ENCODE results near the gene ZNF460.

DNA sequence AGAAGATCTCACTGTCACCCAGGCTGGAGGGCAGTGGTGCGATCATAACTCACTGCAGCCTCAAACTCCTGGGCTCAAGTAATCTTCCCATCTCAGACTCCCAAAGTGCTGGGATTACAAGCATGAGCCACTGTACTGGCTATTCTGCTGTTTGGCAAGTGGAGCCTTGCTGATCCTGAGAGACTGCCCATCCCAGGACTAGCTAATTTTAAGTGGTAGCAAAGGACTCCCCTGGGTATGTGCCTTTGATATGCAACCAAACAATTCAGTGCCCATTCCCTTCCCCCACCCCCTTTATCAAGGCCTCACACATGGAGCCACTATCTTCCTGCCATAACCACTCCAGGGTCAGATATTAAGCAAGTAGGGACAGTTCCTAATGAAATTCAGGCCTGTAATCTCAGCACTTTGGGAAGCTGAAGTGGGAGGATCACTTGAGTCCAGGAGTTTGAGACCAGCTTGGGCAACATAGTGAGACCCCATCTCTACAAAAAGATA lies 17.0 kb upstream of the ZNF460 start:
- TF ChIP-seq, protein P1, sequence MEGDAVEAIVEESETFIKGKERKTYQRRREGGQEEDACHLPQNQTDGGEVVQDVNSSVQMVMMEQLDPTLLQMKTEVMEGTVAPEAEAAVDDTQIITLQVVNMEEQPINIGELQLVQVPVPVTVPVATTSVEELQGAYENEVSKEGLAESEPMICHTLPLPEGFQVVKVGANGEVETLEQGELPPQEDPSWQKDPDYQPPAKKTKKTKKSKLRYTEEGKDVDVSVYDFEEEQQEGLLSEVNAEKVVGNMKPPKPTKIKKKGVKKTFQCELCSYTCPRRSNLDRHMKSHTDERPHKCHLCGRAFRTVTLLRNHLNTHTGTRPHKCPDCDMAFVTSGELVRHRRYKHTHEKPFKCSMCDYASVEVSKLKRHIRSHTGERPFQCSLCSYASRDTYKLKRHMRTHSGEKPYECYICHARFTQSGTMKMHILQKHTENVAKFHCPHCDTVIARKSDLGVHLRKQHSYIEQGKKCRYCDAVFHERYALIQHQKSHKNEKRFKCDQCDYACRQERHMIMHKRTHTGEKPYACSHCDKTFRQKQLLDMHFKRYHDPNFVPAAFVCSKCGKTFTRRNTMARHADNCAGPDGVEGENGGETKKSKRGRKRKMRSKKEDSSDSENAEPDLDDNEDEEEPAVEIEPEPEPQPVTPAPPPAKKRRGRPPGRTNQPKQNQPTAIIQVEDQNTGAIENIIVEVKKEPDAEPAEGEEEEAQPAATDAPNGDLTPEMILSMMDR (IDR thresholded peaks at IDR 0.05 in 4 of 5, conservative IDR thresholded peaks at IDR 0.05 in 1 of 5), result no peak
- no peak for TF ChIP-seq POLR2A (IDR thresholded peaks at IDR 0.05)

Data from gastrocnemius medialis (tissue), 4 donors.